Frontal cortex (tissue), 4 donors: Measurements from ENCODE around the gene POU2F2. TPM values are rescaled to one million over a fixed set of nuclear protein-coding genes. Genes with fewer than 3 reads are reported as not detected.

Experiments
- DNase-seq, 2 donors: peaks; one replicate each; pipeline ENCODE4 v3.0.0; 2012; ENCODE audit warnings: low spot score in 2 of 2
- FAIRE-seq: peaks from 2 replicates; lab custom pipeline; 2012; peaks lifted over from hg19 to GRCh38; lab: Jason Lieb, UNC
- total RNA-seq: library from RNA; depleted of rRNA; stranded (reverse); fragments of >200 nt; gene quantifications from one replicate; pipeline ENCODE4 v1.2.3, GENCODE V29; 2014
- donor health status: control.
- donor health status: control.
- donor health status: control.

The POU2F2 gene
- total RNA-seq, 1 donor from 2014 or later: 2.9 TPM

DNA sequence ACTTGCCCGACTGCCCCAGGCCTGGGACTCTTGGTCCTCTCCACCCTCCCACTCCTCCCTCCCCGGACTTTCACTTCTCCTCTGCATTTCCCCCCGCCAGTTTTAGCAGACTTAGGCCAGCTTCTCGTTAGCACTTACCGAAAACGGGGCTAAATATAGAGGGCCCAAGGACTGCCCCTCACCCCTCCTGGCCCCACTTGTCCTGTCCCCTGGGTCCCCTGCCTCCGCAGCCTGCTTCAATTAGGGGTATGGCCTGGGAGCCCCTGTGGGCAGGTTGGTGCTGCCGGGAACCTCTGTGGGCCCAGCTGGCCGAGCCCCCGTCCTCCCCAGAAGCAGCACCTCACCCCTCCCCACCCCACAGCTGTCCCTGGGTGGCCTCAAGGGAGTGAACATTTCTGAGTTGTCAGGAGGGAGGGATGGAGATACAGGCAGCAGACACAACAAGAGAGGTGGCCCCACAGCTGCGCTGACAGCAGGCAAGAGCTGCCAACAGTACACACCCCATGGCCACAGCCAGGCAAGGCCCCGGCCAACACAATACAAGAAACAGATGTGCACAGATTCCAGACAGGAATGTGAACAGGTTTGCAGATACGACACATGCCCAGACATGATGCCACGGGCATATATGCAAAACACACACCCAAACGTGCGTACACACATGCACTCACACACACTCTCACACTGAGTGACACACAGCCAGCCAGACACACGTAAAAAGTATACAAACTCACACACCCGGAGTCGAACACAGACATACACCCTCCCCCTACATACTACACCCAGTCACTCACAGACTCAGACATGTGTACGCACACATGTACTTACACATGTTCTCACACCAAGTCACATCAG is 2.6 kb downstream of the POU2F2 start:
- FAIRE-seq: no peak
- no peak for DNase-seq

DNA sequence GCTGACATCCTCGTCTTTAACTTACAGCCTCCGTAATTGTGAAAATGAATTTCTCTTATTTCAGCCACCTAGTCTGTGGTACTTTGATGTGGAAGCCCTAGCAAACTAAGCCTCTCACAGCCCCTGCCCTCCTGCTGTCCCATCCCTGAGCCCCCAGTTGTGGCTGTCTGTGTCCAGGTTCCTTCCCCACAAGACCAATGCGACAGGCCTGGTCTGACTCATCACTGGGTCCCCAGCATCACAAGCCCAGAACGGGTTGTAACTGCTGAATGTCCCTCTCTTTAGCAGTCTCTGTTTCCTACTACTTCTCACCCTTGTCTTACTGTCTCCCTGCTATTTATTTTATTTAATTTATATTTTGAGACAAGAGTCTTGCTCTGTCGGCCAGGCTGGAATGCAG is 5.7 kb downstream of the POU2F2 start:
- no peak for DNase-seq
- FAIRE-seq: no peak

DNA sequence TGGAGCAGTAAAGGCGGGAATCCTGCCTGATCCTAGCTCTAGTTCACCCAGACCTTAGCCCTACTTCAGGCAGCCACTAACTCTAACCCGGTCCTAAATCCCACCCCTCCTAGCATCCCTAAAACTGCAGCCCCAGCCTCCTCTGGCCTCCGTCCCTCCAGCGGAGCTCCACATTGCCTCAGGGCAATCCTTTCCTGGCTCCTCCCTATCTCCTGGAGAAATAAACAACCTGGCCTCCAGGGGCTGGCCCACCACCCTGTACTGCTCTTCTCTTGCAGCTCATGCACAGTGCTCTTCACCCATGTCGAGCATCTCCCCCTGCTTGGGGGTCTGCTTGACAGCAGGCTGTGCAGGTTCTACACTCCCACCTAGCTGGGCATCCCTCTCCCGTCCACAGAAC is 6.7 kb downstream of the POU2F2 start:
- DNase-seq (no peak), FAIRE-seq (no peak)

DNA sequence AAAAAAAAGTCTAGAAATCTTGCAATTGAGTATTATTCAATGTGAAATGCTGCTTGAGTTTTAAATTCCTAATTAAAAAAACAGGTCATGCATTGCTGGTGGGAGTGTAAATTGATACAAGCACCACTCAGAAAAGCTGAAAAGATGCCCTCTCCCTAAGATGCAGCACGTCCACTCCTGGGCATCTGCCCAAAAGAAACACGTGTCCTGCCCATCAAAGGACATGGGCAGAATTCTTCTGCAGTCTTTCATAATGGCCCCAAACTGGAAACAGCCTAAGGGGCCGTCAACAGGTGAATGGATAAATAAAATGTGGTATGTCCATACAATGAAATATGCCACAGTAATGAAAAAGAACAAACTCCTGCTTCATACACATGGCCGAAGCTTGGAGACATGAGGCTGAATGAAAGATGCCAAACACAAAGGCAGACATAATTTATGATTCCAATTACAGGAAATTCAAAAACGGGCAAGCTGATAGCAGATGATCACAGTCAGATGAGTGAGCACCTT is 7.8 kb downstream of the POU2F2 start:
- FAIRE-seq (no peak), DNase-seq (no peak)

GRCh38 chr19:42123765-42124164 is 8.5 kb downstream of the POU2F2 start:
- DNase-seq (no peak), FAIRE-seq (no peak)

- FAIRE-seq (no peak), DNase-seq (no peak)
Observed at GRCh38 chr19:42122691-42123607, 9.3 kb downstream of the POU2F2 start.

GRCh38 chr19:42121656-42122069 is 10.6 kb downstream of the POU2F2 start:
- FAIRE-seq (no peak), DNase-seq (peak in 1 of 2 donors; percentile 55)

DNA sequence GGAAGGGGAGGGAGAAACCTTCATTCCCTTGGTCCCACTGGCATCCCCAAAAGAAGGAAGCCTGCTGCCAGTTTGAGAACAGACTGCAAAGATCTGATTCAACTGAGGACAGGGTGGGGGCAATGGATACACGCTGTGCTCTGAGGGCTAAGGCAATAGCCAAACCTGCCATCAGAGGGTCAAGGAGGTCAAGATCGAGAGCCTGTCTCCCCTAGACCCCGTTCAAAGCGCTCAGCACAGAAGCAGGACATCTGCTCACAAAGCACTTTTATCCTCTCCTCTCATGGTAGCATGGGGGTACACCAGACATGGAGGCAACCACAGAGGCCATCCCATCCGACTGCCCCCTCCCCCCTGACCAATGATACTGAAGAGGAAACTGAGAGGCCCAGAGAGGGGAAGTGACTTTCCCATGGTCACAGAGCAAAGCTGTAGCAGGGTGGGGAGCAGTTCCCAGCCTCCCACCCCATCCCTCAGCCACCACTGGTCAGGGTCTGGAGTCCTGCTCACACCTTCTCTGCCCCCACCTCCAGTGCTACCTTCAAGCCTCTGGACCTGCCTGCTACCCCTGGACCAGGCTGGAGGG is 11.1 kb downstream of the POU2F2 start:
- DNase-seq: no peak
- FAIRE-seq: no peak

- no peak for FAIRE-seq
- DNase-seq: no peak
Observed at GRCh38 chr19:42120276-42120980, 11.8 kb downstream of the POU2F2 start.

GRCh38 chr19:42117076-42117475 is 15.2 kb downstream of the POU2F2 start:
- no peak for FAIRE-seq
- DNase-seq: no peak

GRCh38 chr19:42116308-42117075 is 15.8 kb downstream of the POU2F2 start:
- DNase-seq (no peak), FAIRE-seq (no peak)

DNA sequence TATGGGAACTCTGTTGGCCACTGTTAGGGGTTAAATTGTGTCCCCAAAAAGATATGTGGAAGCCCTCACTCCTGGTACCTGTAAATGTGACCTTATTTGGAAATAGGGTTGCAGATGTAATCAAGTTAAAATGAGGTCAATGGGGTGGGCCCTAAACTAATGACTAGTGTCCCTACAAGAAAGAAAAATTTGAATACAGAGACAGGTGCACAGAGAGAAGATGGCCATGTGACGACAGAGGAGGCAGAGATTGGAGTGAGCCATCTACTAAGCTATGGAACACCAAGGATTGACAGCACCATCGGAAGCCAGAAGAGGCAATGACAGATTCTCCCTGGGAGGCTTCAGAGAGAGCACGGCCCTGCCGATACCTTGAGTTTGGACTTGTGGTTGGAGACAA is 16.5 kb downstream of the POU2F2 start:
- DNase-seq (no peak), FAIRE-seq (no peak)

DNA sequence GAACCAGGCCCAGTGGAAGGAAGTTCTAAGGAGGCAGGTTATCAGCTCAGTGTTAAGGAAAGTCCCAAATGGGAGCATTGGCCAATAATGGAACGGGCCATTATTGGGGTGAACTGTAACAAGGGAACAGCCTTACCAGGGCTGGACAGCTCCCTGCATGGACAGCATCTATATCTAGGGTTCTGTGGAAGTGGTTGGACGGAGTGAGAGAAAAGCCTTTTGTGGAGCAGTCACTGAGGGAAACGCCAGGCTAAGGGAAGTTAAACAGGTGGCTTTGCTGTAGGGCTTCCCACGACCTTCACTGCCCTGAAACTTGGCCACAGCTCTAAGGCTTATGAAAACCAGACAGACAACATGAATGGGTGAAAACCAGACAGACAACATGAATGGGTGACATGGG is 17.0 kb downstream of the POU2F2 start:
- no peak for DNase-seq
- FAIRE-seq: no peak

DNA sequence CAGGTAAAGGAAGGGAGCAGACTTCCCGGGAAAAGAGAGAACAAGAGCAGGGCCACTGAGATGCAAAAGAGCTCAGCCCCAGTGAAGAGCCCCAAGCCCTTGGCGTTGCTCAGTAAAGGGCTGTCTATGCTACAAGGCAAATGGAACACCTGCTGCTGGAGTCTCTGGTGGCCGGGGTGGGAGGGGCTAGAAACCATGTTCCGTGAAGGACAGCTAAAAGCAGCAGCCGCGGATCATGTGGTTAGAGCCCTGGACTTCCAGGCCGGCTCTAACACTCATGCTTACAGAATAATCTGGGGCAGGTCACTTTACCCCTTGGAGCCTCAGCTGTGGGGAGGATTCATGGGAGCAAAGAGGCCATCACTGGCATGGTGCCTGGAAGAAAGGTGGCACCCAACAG is 17.8 kb downstream of the POU2F2 start:
- FAIRE-seq: no peak
- no peak for DNase-seq

- FAIRE-seq: no peak
- DNase-seq: no peak
Observed at GRCh38 chr19:42113641-42114348, 18.5 kb downstream of the POU2F2 start.

DNA sequence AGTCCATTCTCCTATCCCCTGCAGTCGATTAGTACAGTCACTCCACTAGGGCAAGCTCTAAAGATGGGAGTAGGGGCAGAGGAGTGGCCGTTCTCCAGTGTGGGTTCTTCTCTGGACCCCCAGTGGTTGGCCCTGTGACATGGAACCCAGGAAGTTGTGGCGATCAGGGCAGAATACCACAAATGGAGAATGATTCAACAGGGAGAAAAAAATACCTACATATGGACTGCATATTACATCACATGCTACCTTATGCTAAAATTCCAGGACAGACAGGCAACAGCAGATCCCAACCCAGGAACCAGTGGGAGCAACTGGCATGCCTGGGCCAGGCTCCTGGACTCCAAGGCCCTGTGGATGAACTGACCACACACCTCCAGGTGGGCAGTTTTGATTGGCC is 20.4 kb downstream of the POU2F2 start:
- DNase-seq (no peak), FAIRE-seq (no peak)

GRCh38 chr19:42111384-42111783 is 20.9 kb downstream of the POU2F2 start:
- no peak for DNase-seq
- FAIRE-seq: no peak

GRCh38 chr19:42110658-42111057 is 21.6 kb downstream of the POU2F2 start:
- FAIRE-seq (no peak), DNase-seq (no peak)
